Measurements from ENCODE around the gene EPB41L4B.

DNA sequence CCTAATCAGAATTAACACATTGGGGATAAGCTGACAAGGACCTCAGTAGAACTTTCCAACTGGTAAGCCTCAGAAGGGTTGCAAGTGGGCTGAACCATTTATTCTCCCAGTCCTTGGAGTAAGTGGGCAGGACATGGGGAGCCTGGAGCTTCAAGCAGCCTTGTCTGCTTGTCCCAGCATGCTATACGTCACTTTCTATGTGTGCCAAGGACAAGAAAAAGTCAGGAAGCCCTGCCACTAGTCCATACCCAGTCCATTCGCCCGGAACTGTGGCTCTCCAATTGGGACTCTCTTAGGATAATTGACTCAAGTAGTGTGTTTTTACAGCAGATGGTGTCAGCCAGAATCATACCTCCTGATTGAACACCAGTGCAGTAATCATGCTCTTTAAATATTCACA, 91.2 kb downstream of the EPB41L4B start:
- TF ChIP-seq, protein P1, sequence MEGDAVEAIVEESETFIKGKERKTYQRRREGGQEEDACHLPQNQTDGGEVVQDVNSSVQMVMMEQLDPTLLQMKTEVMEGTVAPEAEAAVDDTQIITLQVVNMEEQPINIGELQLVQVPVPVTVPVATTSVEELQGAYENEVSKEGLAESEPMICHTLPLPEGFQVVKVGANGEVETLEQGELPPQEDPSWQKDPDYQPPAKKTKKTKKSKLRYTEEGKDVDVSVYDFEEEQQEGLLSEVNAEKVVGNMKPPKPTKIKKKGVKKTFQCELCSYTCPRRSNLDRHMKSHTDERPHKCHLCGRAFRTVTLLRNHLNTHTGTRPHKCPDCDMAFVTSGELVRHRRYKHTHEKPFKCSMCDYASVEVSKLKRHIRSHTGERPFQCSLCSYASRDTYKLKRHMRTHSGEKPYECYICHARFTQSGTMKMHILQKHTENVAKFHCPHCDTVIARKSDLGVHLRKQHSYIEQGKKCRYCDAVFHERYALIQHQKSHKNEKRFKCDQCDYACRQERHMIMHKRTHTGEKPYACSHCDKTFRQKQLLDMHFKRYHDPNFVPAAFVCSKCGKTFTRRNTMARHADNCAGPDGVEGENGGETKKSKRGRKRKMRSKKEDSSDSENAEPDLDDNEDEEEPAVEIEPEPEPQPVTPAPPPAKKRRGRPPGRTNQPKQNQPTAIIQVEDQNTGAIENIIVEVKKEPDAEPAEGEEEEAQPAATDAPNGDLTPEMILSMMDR (IDR thresholded peaks at IDR 0.05), result no peak
- TF ChIP-seq POLR2A (IDR thresholded peaks at IDR 0.05), result no peak

Measured in breast epithelium (tissue), 3 donors.